Renal cortex interstitium (tissue), 11 donors: ENCODE measurements around the gene DNAH11. TPM values are rescaled to one million over a fixed set of nuclear protein-coding genes. Genes with fewer than 3 reads are reported as not detected.

Source experiments
- DNase-seq, 11 donors: peaks; one replicate each; pipeline ENCODE4 v3.0.0-alpha.2; 2013; ENCODE audit warnings: low read depth in 9 of 11, low spot score in 4 of 11; ENCODE audit errors: extremely low read depth in 1 of 11
- polyA plus RNA-seq, 3 donors: library from polyadenylated mRNA; unstranded; fragments of 120-200 nt; gene quantifications; one replicate each; pipeline ENCODE4 v1.2.1, GENCODE V29; 2013; ENCODE audit not compliant: insufficient read length in 3 of 3

Gene DNAH11
- polyA plus RNA-seq, 3 donors = 0.78 to 4.3 (median 1.8) TPM

DNA sequence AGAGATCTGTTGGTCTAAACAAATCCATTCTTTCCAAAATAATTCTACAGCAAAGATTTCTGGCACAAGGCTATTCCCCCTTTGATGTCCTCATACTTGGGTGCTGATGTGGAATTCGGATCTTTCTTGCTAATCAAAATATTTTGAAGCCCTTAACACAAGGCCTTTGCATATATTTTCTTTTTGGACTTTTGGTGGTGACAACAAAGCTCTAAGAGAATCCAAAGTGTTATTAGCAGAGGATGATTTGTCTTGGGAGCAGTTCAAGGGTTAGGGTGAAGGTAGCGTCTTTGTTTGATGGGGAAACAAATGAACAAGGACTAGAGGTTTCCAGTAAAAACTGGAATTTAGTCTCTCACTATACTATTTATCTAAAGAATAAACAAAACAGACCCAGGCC, 205.0 kb downstream of the DNAH11 start:
- no peak for DNase-seq

DNA sequence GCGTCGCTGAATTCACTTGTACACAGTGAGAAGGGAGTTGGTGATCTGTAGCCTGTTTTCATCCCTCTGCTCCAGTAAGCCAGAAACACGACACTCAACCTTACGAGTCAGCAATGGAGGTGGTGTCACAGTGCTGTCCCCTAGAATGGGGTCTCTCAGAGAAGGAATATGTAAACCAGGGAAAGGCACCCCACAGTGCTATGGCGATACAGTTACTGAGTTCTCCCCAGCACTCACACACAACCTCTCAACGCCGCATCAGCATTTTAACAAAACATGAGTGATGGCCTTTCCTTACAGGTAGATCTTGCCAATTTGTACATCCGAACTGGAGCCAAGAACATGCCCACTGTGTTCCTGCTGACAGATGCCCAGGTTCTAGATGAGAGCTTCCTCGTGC, 206.5 kb downstream of the DNAH11 start:
- no peak for DNase-seq

DNA sequence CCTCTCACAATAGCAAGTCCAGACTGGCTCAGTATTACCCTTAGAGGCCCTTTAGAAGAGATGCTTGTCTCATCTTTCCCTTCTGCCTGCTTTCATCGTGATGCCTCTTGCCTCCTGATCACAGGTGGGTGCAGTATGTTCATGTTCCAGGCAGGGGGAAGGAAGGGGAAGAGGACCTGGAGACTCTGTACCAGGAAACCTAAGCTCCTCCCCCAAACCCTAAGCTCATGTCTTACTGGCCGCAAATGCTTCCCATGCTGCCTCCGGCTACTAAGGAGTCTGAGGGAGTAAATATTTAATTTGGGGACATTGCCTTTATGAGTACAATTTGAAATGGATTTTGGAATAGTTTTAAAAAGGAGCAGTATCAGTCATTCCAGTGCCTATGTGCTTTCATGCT, 210.2 kb downstream of the DNAH11 start:
- DNase-seq = no peak

DNA sequence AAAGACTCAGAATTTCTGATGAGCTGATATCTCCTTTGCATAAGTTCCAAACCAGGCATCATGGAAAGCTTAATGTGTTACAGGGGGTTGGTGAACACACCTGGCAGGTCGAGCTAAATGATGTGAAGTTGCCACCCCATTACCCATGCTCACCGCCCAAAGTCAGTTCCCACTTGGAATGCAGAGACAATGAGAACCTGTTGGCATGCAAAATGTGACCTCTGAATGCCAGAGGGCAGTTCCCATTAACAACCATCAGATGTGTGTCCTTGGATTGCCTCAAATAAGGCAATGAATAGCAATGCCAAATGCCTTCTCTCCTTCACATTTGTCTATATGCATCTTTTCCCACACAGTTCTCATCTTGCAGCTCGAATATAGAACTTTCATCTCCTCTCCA, 212.1 kb downstream of the DNAH11 start:
- DNase-seq = no peak

DNA sequence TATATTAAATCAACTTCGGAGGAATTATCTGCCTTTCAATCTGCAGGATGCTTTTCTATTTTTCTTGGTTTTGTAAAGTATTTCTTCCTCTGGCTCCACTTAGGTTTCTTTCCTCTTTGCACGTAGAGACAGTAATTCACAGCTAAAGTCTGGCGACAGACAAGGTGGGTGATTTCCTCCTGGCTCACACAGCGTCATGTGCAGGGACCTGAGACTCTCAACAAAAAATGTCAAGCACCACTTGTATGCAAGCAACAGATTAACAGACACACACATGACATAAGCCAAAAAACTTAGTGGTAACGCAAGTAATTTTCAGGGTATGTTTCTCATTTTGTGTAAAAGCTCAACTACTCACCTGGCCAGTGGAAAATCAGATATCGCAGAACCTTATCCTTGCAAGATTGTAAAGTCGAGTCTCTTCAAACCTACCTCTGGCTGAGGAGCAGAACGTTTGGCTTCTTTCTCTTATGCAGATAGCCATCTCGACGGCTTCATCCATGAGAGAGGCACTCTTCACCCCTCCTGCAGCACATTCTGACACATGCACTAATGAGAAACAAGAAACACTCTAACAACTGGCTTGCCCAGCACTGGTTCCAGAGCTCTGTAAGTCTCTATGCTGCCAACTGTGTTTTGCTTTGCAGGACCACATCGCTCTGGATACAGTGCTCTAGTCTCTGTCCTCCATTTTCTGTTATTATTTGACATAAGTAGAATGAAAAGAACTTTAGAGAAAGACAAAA, 214.9 kb downstream of the DNAH11 start:
- no peak for DNase-seq

DNA sequence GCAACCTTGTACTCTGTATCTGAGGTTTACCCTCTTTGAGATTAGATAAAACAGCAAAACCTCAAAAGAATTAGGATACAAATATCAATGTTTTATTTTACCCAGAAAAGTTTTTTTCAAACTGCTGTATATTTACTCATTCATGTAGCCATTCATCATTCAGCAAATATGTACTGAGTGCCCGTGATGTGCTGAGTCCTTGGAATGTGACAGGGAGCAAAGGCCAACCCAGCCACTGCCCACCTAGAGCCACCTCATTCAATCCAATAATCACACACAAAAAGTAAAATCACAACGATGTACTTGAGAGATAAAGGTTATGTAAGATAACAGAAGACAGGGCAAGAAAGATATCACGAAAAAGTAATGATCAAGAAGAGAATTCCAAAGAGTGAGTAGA, 215.4 kb downstream of the DNAH11 start:
- no peak for DNase-seq

DNA sequence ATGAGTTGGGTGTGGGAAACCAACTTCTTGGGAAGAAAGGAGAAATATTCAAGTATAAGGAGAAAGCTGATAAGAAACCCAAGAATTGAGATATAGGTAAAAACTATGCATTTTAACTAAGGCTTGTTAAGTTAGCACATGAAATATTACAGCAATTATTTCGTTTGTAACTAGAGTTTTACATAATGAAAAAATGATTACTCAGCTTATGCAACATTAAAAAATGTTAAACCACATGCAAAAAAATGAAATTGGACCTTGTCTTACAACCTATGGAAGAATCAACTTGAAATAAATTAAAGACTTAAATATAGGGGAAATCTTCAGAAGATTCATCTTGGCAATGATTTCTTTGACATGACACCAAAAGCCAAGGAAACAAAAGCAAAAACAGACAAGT, 219.6 kb downstream of the DNAH11 start:
- DNase-seq = no peak

DNA sequence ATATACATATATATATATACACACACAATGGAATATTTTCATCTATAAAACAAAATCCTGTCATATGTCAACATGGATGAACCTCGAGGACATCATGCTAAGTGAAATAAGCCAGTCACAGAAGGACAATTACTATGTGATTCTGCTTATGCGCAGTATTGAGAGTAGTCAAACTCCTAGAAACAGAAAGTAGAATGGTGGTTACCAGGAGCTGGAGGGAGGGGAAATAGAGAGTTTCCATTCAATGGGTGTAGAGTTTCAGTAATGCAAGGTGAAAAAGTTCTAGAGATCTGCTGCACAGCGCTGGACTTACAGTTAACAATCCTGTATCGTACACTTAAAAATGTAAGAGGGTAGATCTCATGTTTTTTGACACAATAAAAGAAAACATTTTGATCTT, 221.0 kb downstream of the DNAH11 start:
- DNase-seq = no peak

DNA sequence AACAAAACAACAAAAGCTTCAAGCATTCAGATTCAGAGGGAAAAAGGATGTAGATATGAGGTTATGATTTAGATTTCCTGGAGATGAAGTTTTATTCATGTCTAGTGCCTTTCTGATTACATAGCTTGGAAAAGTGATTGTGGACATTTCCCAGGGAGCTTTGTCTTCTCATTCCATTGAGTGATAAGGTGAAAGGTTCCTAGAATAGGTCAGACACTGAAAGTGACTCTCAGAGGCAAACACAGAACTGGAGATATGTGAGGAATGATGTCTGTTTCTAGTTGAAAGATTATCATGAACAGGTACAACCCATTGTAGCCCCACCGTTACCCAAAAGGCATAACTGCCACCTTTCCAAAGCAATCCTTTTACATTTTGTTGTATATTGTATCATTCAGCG, 223.4 kb downstream of the DNAH11 start:
- no peak for DNase-seq

DNA sequence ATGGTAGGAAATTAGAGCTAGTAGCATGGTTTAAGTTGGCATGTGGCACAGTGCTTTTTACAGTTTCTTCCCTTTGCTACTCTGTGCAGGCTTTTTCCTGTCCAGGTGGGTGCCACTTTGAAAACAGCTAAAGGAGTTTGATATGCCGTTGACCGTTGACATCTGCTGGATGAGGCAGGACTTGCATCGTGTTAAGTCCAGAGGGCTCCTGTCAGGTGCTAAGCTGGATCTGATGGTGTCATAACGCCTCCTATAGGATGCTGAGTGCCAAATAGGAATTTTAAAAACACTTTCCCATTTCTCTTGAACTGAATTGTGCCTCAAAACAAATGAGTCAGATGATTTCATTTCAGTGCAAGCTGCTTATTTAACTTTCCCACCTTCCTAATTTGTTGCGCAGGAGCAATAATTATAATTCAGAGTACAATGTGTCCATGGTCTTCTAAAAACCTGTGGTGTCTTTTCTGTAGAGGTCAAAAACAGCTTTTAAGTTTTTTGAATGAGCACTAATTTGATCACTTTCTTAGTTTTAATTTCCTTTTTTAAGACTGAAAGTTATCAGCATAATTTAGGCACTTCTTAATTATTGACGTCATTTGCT, 224.6 kb downstream of the DNAH11 start:
- DNase-seq = peak; percentile 39 to 84 (median 68)

DNA sequence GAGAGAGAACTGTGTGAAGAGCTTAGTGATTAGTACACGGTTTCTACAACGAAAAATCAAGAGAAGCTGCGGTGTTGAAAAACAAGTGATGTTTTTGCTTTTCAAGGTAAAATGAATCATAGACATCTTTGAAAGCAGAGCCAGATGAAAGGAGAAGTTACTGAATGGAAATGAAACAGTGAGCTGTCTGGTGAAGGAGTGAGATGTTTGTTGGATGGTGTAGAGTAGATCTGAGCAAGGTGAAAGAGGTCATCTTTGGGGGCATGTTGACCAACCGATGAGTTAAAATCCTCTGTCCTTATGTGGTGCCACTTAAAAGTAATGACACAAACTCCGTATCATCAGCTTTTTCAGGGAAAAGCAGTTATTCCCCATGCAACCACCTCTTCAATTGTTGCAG, 225.4 kb downstream of the DNAH11 start:
- no peak for DNase-seq

DNA sequence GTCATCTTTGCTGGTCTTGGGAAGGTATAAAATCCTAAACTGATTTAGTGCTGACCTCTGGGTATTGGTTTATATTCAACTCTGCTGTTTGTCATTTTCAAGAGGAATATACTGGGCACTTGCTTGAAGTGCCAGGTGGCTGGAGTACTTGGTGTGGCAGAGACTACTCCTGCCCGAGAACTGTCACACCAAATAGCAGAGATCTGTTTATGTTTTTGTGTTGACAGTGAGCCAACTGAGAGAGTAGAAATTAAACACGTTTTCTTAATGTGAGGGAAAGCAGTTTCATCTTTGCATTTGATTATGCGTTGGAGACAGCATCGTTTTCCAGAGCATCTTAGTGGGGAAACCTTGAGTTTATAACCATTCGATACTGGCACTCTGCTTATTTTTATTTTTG, 228.4 kb downstream of the DNAH11 start:
- DNase-seq = no peak

DNA sequence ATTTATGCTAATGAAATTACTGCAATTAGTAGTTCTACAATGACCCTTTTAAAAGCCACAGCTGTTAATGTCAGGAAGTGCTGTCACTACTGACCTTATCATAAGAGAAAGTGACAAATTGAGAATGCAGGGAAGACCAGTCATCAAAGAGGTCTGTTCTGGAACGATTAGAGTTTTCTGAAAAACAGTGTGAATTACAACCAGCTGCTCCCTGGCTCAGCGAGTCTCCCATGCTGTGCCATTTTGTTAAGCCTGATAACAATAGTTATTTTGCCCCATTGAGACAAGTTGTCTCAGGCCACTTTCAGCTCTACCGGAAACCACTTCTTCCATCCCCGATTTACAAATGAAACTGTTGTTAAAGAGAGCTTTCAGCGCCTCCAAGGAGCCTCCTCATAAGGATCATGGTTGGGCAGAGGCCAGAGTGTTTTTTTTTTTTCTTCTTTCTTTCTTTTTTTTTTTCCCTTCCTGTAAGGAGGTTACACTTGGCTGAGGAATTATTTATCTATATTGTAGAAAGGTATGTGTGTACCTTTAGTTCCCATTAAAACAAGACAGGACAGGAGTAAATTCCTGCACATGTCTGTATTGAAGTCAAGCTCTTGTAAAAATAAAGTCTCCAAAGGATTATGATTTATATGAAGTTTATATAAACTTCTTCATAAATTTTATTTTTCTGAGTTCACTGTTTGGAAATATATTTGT, 229.2 kb downstream of the DNAH11 start:
- DNase-seq = peak in 1 of 11 donors; percentile 14

DNA sequence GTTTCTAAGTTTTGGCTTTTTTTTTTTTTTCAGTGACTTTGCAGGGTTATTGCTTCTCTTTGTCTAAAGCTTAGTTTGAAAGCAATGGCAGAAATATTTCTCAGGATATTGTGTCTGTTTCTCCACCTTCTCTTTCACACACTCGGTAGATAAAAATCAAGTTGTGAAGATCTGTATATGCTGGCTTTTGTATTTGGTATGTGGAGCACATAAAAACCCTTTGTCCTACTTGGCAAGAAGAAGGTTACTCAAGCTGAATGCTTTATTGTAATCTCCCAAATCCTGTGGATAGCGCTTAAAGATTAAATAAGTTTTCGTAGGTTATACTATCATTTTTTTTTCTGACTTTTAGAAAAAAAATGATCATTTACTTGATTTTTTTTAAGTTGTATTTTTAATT, 230.5 kb downstream of the DNAH11 start:
- DNase-seq = no peak

DNA sequence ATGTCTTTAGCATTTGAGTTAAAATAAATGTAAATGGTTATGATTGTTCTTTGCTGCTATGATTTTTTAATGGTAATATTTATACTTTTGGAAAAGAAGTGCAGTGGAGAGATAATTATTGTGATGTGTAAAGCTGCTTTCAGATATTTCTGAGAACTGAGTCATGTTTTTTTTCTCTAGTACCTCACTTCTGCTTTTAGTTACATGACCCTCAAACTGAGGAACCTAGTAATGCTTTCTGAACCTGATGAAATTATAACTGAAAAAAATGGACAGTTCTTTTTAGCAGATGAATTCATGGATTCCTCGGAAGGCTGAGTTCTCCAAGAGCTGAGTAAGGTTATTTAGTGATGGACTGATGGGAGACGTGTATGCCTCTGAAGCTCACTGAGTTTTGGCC, 235.1 kb downstream of the DNAH11 start:
- DNase-seq = no peak

DNA sequence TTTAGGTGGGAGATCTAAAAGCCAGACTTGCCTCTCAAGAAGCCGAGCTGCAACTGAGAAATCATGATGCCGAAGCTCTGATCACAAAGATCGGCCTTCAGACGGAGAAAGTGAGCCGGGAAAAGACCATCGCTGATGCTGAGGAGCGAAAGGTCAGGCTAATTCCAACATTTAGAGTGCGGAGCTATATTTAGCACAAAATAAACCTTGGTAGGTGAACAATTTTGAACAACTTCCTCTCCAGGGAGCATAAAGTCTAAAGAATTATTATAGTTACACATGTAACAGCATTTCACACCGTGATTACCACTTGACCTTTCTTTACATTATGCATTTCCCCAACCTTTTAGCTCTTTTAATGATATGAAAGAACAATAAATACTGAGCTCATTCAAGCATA, 236.1 kb downstream of the DNAH11 start:
- DNase-seq = no peak

DNA sequence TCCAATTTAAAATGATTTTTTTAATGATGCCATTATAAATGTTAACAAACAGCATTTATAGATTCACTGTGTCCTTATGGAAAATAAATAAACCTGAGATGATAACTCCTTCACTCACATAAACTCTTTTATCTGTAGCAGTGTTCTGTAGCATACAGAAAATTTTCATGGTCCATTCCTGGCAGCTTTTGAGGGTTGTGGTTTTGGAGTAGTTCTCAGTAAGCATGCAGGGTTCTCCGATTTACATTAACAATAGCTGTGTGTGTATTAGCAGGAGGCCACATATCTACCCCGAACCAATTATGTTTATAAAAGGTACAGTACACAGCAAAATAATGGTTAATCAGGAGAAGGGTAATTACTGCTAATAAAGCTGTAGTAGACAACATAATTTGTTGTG, 240.2 kb downstream of the DNAH11 start:
- no peak for DNase-seq

DNA sequence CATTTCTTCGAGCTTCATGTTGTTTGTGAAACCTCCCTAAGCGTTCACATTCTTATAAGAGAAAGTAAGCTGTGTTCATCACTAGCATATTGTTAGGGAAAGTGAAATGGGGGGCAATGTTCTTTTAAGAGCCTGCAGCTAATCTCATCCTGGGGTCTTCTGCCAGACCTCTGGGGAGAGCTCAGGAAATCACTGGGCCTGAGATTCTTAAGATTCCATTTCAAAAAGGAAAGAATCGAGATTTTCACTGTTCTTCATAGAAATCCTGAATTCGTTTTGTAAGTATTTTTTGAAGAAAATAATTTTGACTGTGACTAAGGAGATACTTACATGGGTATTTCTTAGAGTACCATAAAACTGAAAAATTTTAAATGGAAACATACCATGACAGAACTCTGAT, 242.2 kb downstream of the DNAH11 start:
- DNase-seq = no peak

DNA sequence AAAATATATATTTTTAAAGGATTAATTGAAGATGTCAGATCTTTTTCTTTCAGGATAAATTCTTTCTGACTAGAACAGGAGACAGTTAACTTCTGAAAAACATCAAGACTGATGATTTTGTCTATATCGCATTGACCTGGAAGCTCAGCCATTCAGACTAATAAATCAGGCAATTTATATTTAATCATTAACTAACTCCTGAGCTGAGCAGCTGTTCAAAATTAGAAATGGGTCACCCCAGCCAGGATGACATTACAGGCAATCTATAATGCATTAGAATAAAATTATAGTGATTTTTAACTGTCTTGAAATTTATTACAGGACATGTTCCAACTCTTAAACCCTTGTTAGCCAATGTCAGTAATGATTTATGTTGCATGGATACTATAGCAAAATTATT, 263.0 kb downstream of the DNAH11 start:
- no peak for DNase-seq

DNA sequence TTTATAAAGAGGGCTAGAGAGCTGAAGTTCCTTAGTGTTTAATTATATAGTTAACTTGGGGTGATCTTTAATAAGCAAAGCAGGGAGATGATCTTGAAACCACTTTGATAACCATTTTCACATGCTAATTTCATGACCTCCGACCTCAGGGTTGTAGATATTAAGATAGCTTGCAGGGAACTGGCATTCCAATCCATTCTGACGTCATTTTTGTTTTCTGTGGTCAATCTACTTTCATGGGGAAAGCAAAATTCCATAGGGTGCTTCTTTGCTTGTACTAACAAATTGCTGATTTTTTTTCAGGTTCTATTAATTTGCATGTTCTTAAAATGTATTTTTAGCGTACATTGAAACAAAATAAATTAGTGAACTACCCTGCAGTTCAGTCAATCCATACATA, 263.5 kb downstream of the DNAH11 start:
- no peak for DNase-seq

DNA sequence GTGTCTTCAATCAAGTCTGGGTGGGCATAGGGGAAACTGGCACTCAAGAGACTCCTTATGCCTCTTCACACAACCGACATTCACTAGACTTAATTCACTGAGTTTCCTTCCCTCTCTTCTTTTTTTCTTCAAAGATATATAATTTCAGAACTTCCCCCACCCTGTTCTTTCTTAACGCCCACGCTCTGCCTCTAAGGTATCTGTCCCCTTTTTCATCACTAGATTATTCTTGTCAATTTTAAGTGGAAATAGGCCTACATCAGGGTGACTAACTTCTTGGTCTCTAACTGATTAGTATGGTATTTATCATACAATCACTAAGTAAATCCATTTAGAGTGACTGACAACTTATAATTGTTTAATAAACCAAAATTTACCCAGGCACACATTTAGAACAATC, 276.2 kb downstream of the DNAH11 start:
- DNase-seq = no peak
